A549 treated with Hydrocortisone at 1 μM for 4 hours (cell line): ENCODE data around the gene ABCC4. TPM values are rescaled to one million over a fixed set of nuclear protein-coding genes. Genes with fewer than 3 reads are reported as not detected.

ENCODE experiments used
- total RNA-seq: library from RNA; stranded (reverse); fragments of 200-300 nt; extraction: Qiagen RNA extraction; gene quantifications from 5 replicates; pipeline ENCODE4 v1.2.3, GENCODE V29; 2022

The ABCC4 gene
- total RNA-seq = 20.0 to 35.0 TPM (median 26.1 TPM) in 5 replicates

GRCh38 chr13:95301183-95301967 is at the start of gene ABCC4:
Gene ABCC4 (minus strand): TSS chr13:95301451. CDS start chr13:95301314, 137 bp downstream.

